Cerebellar cortex (tissue), 1 donor: Measurements from ENCODE around the gene DNAJB2.
"Not testable (repeated sequence)": the region's sequence is repeated elsewhere in the genome, so short reads cannot be mapped to it uniquely, and the experiment has no call there.

Source experiments
- DNase-seq: peaks from one replicate; pipeline ENCODE4 v3.0.0-alpha.2; 2015; ENCODE audit warnings: low spot score

DNAJB2 gene

GRCh38 chr2:219302412-219302968 lies 23.3 kb downstream of the DNAJB2 start:
- no peak for DNase-seq

- no peak for DNase-seq
Measured at GRCh38 chr2:219304223-219304622, 25.1 kb downstream of the DNAJB2 start.

DNA sequence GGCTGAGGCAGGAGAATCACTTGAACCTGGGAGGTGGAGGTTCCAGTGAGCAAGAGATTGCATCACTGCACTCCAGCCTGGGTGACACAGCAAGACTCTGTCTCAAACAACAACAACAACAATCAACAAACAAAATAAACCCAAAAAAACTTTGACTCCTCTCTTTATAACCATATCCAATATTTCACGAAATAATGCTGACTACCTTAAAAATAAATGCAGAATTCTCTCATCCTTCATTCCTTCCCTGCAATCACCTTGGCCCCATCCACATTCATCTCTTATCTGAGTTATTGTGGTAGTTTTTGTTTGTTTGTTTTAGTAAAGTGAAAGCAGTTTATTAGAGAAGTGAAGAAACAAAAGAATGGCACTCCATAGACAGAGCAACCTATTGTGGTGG lies 26.9 kb downstream of the DNAJB2 start:
- no peak for DNase-seq

- peak; percentile 76 for DNase-seq
Measured at GRCh38 chr2:219308142-219309101, 29.3 kb downstream of the DNAJB2 start.

DNA sequence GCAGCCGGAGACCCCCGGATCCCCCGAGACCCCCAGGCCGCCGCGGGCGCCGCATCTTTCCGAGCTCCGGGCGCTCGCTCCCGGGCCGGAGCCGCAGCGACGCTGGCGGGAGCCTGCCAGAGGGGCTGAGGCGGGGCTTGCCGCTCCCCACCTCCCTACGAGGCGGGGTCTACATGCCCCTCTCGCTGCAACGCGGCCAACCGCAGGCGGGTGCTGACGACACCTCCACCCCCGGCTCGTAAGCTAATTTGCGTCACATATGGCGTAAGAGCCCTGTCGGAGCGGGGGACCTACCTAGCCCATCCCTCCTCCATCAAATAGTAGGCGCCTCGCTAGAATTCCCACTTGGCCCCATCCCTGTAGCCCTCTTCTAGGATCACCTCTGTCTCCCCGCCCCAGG lies 30.1 kb downstream of the DNAJB2 start, which contains the start of gene PTPRN:
Gene PTPRN (minus strand): TSS at position 124 of the 400 bp plus-strand sequence. CDS start 69 bp downstream, at position 55.
- peak; percentile 72 for DNase-seq

DNA sequence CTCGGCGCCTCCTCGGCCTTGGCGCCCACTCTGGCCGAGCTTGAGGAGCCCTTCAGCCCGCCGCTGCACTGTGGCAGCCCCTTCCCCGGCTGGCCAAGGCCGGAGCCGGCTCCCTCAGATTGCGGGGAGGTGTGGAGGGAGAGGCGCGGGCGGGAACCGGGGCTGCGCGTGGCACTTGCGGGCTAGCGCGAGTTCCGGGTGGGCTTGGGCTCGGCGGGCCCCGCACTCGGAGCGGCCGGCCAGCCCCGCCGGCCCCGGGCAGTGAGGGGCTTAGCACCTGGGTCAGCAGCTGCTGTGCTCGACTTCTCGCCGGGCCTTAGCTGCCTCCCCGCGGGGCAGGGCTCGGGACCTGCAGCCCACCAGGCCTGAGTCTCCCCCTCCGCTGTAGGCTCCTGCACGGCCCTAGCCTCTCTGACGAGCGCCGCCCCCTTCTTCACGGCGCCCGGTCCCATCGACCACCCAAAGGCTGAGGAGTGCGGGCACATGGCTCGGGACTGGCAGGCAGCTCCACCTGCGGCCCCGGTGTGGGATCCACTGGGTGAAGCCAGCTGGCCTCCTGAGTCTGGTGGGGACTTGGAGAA lies 33.6 kb downstream of the DNAJB2 start:
- not testable (repeated sequence) for DNase-seq

GRCh38 chr2:219314804-219315468 lies 35.8 kb downstream of the DNAJB2 start:
- no peak for DNase-seq

DNA sequence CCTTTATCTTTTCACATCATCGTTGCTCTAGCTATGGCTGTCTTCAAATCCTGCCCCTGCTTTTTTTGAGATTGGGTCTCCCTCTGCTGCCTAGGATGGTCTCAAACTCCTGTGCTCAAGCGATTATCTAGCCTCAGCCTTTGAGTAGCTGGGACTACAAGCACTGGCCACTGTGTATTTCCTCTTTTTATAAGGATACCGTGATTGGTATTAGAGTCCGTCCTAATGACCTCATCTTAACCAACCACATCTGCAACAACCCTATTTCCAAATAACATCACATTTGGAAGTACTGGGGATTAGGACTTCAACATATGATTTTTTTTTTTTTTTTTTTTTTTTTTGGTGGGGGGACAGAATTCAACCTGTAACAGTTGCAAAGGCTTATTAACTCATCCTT lies 44.3 kb downstream of the DNAJB2 start:
- DNase-seq, result no peak

- DNase-seq, result no peak
Measured at GRCh38 chr2:219325136-219325535, 46.0 kb downstream of the DNAJB2 start.

DNA sequence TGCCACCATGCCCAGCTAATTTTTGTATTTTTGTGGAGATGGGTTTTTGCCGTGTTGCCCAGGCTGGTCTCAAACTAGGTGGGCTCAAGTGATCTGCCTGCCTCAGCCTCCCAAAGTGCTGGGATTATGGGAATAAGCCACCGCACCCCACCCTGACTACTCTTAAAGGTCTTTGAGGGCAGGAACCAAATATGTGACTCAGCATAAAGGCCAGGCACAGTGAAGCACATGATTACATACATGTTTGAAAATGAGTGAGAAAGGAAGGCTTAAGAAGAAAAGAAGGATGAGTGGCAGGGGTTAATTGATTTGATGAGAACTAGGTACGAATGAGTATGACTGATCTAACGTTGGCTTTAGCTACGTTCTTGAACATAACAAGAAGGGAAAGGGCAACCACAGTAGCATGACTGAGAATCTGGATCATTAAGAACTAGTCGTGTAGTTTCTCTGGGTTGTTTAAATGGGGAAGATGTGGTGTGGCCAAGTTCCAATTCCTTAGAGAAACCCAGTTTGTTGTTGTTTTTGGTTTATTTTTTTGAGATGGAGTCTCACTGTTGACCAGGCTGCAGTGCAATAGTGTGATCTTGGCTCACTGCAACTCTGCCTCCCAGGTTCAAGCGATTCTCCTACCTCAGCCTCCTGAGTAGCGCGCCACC lies 46.6 kb downstream of the DNAJB2 start:
- DNase-seq, result no peak

GRCh38 chr2:219327719-219328118 lies 48.6 kb downstream of the DNAJB2 start:
- DNase-seq, result no peak

GRCh38 chr2:219331560-219332213 lies 52.5 kb downstream of the DNAJB2 start:
- no peak for DNase-seq

- no peak for DNase-seq
Measured at GRCh38 chr2:219332542-219332941, 53.4 kb downstream of the DNAJB2 start, which contains the start of gene RESP18. TSS of gene RESP18 (minus strand) at chr2:219332744.

- no peak for DNase-seq
Measured at GRCh38 chr2:219334076-219334475, 54.9 kb downstream of the DNAJB2 start.

DNA sequence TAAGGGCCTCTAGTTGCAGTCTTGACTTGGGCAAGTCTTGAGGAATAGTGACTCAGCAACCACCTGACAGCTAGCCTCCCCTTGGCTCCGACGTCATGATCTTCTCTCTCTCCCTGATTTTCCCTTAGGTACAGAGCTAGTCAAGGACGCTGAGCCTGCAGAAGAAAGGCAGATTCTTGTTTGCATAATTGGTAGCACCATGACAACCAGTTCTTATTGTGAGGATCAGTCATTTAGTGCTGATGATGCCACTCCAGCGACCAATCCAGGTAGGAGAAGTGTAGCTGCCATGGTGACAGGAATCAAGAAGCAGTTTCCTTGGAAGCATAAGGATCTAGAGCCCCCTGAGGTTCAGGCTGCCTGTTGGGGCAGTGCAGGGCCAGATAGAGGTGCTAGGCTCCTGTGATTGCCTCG lies 56.2 kb downstream of the DNAJB2 start:
- no peak for DNase-seq
